Peyer's patch (tissue), 4 donors: ENCODE measurements around the gene IRF9. TPM values are rescaled to one million over a fixed set of nuclear protein-coding genes. Genes with fewer than 3 reads are reported as not detected.

Experiments
- DNase-seq, 3 donors: peaks; one replicate each; pipeline ENCODE4 v3.0.0-alpha.2; 2017 to 2019
- H3K27ac ChIP-seq, 4 donors: fragments of 200-600 bp; sonication (generic); one replicate each; pipeline ENCODE4 v1.5.1; 2016 to 2019
- H3K27me3 ChIP-seq, 2 donors: fragments of 200-600 bp; sonication (generic); one replicate each; pipeline ENCODE4 v1.5.1; 2019
- H3K36me3 ChIP-seq, 3 donors: fragments of 200-600 bp; sonication (generic); one replicate each; pipeline ENCODE4 v1.5.1; 2016 to 2019
- H3K4me1 ChIP-seq, 4 donors: fragments of 200-600 bp; sonication (generic); one replicate each; pipeline ENCODE4 v1.5.1; 2016 to 2019
- H3K4me3 ChIP-seq, 4 donors: fragments of 200-600 bp; sonication (generic); 1 replicate in 3 of 4; 2 replicates in 1 of 4; pipeline ENCODE4 v1.5.1; 2016 to 2019; ENCODE audit warnings: mild to moderate bottlenecking in 1 of 4
- H3K9me3 ChIP-seq, 4 donors: fragments of 200-600 bp; sonication (generic); one replicate each; pipeline ENCODE4 v1.5.1; 2016 to 2019; ENCODE audit warnings: mild to moderate bottlenecking in 1 of 4
- CTCF ChIP-seq, 6 experiments: fragments of 450-650 bp in 4 of 6; fragments of 200-600 bp in 2 of 6; sonication (generic) in 1 of 6; IDR thresholded peaks; one replicate each; pipeline ENCODE4 v1.5.1; 2017 to 2019; ENCODE audit warnings: antibody characterized with exemption in 6 of 6, mild to moderate bottlenecking in 3 of 6, moderate library complexity in 1 of 6
- POLR2A ChIP-seq, 2 donors: fragments of 450-650 bp; IDR thresholded peaks; one replicate each; pipeline ENCODE4 v1.5.1; 2017; ENCODE audit warnings: antibody characterized with exemption in 2 of 2, mild to moderate bottlenecking in 2 of 2, moderate library complexity in 2 of 2
- total RNA-seq, 4 donors: library from RNA; depleted of rRNA; stranded (reverse); fragments of >200 nt; gene quantifications; one replicate each; pipeline ENCODE4 v1.1.0, GENCODE V29; 2016

The IRF9 gene
- total RNA-seq, 4 donors from 2014 or later = 64.1 to 219 (median 80.8) TPM

GRCh38 chr14:24146978-24147760 is 13.9 kb upstream of the IRF9 start, which contains the start of gene RNF31:
RNF31 (plus strand) TSS chr14:24147498; CDS start chr14:24147699, 201 bp downstream.
- Histone ChIP-seq H3K9me3 (no peaks in the 10 kb centered on the region), H3K4me1 (peaks cover 0 to 45% (median 15%) of the 10 kb centered on the region in 4 donors), H3K36me3 (peaks cover 0 to 36% (median 2%) of the 10 kb centered on the region in 3 donors), H3K4me3 (peak within 1 kb of the TSS; percentile 73 to 96 (median 78)), H3K27ac (peak within 1 kb of the TSS; percentile 80 to 96 (median 94)), H3K27me3 (no peaks in the 10 kb centered on the region)
- TF ChIP-seq CTCF (IDR thresholded peaks at IDR 0.05) = no peak
- peak; percentile 38 to 54 for TF ChIP-seq POLR2A (IDR thresholded peaks at IDR 0.05)
- peak; percentile 98 to 99 (median 99) for DNase-seq

- no peaks in the 10 kb centered on the region for H3K9me3 ChIP-seq
- H3K4me1 ChIP-seq = peaks cover 0 to 38% (median 13%) of the 10 kb centered on the region in 4 donors
- no peaks in the 10 kb centered on the region for H3K27me3 ChIP-seq
- H3K36me3 ChIP-seq = peaks cover 0 to 43% (median 2%) of the 10 kb centered on the region in 3 donors
- DNase-seq = no peak
- H3K27ac ChIP-seq = peak overlapping the region; percentile 80 to 96 (median 94)
- TF ChIP-seq POLR2A (IDR thresholded peaks at IDR 0.05) (no peak), CTCF (IDR thresholded peaks at IDR 0.05) (no peak)
- peak overlapping the region; percentile 73 to 96 (median 78) for H3K4me3 ChIP-seq
Measured at GRCh38 chr14:24147761-24148428, 13.2 kb upstream of the IRF9 start.

- H3K4me1 ChIP-seq = peaks cover 0 to 27% (median 13%) of the 10 kb centered on the region in 4 donors
- peaks cover 0 to 57% (median 2%) of the 10 kb centered on the region in 3 donors for H3K36me3 ChIP-seq
- DNase-seq = no peak
- no peak for TF ChIP-seq CTCF (IDR thresholded peaks at IDR 0.05)
- TF ChIP-seq POLR2A (IDR thresholded peaks at IDR 0.05) = no peak
- no peak overlapping the region for H3K27ac ChIP-seq
- H3K9me3 ChIP-seq = no peaks in the 10 kb centered on the region
- no peaks in the 10 kb centered on the region for H3K27me3 ChIP-seq
- no peak overlapping the region for H3K4me3 ChIP-seq
Measured at GRCh38 chr14:24149302-24149969, 11.6 kb upstream of the IRF9 start.

GRCh38 chr14:24150061-24150460 is 11.0 kb upstream of the IRF9 start:
- Histone ChIP-seq H3K36me3 (peaks cover 0 to 63% (median 2%) of the 10 kb centered on the region in 3 donors), H3K9me3 (no peaks in the 10 kb centered on the region), H3K27ac (no peak overlapping the region), H3K4me3 (no peak overlapping the region), H3K27me3 (no peaks in the 10 kb centered on the region), H3K4me1 (peaks cover 0 to 23% (median 13%) of the 10 kb centered on the region in 4 donors)
- no peak for DNase-seq
- TF ChIP-seq CTCF (IDR thresholded peaks at IDR 0.05) (no peak), POLR2A (IDR thresholded peaks at IDR 0.05) (no peak)

GRCh38 chr14:24150567-24150966 is 10.5 kb upstream of the IRF9 start:
- Histone ChIP-seq H3K27me3 (no peaks in the 10 kb centered on the region), H3K9me3 (no peaks in the 10 kb centered on the region), H3K4me1 (peaks cover 0 to 18% (median 10%) of the 10 kb centered on the region in 4 donors), H3K4me3 (no peak overlapping the region), H3K36me3 (peaks cover 0 to 68% (median 2%) of the 10 kb centered on the region in 3 donors), H3K27ac (no peak overlapping the region)
- TF ChIP-seq CTCF (IDR thresholded peaks at IDR 0.05) (no peak), POLR2A (IDR thresholded peaks at IDR 0.05) (no peak)
- no peak for DNase-seq
